Neuronal stem cell (in vitro differentiated cells): Measurements from ENCODE around the gene BCL2L14.

Source experiments
- DNase-seq: peaks from one replicate; pipeline ENCODE4 v3.0.0-alpha.2; 2013; ENCODE audit warnings: low spot score
- H2AFZ ChIP-seq: one replicate; pipeline ENCODE4 v1.6.1; 2013; ENCODE audit warnings: mild to moderate bottlenecking, low read length, inconsistent platforms
- H2AK5ac ChIP-seq: 2 replicates; pipeline ENCODE4 v1.6.1; 2013; ENCODE audit warnings: low read depth, mild to moderate bottlenecking, inconsistent platforms, low read length, moderate library complexity, mixed read lengths
- H2BK120ac ChIP-seq: 2 replicates; pipeline ENCODE4 v1.6.1; 2013; ENCODE audit warnings: low read depth, mild to moderate bottlenecking, inconsistent platforms, low read length, moderate library complexity, mixed read lengths
- H2BK12ac ChIP-seq: one replicate; pipeline ENCODE4 v1.6.1; 2013; ENCODE audit warnings: low read length, inconsistent platforms
- H2BK15ac ChIP-seq: 2 replicates; pipeline ENCODE4 v1.6.1; 2013; ENCODE audit warnings: mild to moderate bottlenecking, low read length, inconsistent platforms, mixed read lengths
- H2BK5ac ChIP-seq: one replicate; pipeline ENCODE4 v1.6.1; 2013; ENCODE audit warnings: inconsistent platforms, mild to moderate bottlenecking, low read length, moderate library complexity
- H3K14ac ChIP-seq: one replicate; pipeline ENCODE4 v1.6.1; 2013; ENCODE audit warnings: low read length, inconsistent platforms
- H3K18ac ChIP-seq: 2 replicates; pipeline ENCODE4 v1.6.1; 2013; ENCODE audit warnings: low read length, inconsistent platforms
- H3K23ac ChIP-seq: 2 replicates; pipeline ENCODE4 v1.6.1; 2013; ENCODE audit warnings: low read depth, mild to moderate bottlenecking, mixed read lengths, low read length, inconsistent platforms; ENCODE audit not compliant: poor library complexity
- H3K27ac ChIP-seq: replicated peaks from 3 replicates; pipeline ENCODE4 v1.5.1; 2013; ENCODE audit warnings: low read length, inconsistent platforms
- H3K27me3 ChIP-seq, 3 experiments: 2 replicates each; pipeline ENCODE4 v1.6.1; 2013; ENCODE audit warnings: low read length in 3 of 3, mild to moderate bottlenecking in 2 of 3, inconsistent platforms in 1 of 3, low read depth in 1 of 3, mixed read lengths in 1 of 3, moderate library complexity in 1 of 3; ENCODE audit not compliant: control insufficient read depth in 3 of 3, insufficient read depth in 3 of 3
- H3K36me3 ChIP-seq, 2 donors: replicated peaks in 1 of 2; 2 replicates each; pipeline ENCODE4 v1.6.1; 2013; ENCODE audit warnings: low read length in 2 of 2; ENCODE audit not compliant: control insufficient read depth in 2 of 2, insufficient read depth in 2 of 2
- H3K4ac ChIP-seq: 2 replicates; pipeline ENCODE4 v1.6.1; 2013; ENCODE audit warnings: inconsistent platforms, mild to moderate bottlenecking, low read length, moderate library complexity
- H3K4me1 ChIP-seq, 2 donors: 1 replicate in 1 of 2; 2 replicates in 1 of 2; pipeline ENCODE4 v1.6.1; 2013; ENCODE audit warnings: low read length in 2 of 2, low read depth in 1 of 2; ENCODE audit not compliant: control insufficient read depth in 2 of 2, insufficient read depth in 1 of 2
- H3K4me2 ChIP-seq: one replicate; pipeline ENCODE4 v1.6.1; 2013; ENCODE audit warnings: mild to moderate bottlenecking, low read length, inconsistent platforms; ENCODE audit not compliant: insufficient read depth, poor library complexity, severe bottlenecking
- H3K4me3 ChIP-seq, 2 donors: 2 replicates each; pipeline ENCODE4 v1.5.1; 2013; ENCODE audit warnings: low read length in 2 of 2, mild to moderate bottlenecking in 2 of 2, inconsistent platforms in 1 of 2, moderate library complexity in 1 of 2
- H3K79me1 ChIP-seq: one replicate; pipeline ENCODE4 v1.6.1; 2013; ENCODE audit warnings: low read depth, mild to moderate bottlenecking, inconsistent platforms, low read length, moderate library complexity
- H3K9ac ChIP-seq: one replicate; pipeline ENCODE4 v1.6.1; 2013; ENCODE audit warnings: mild to moderate bottlenecking, low read depth, low read length, inconsistent platforms; ENCODE audit not compliant: poor library complexity
- H3K9me3 ChIP-seq, 2 donors: replicated peaks in 1 of 2; 2 replicates each; pipeline versions ENCODE3 to v1.6.1; 2013; ENCODE audit warnings: low read length in 2 of 2, mild to moderate bottlenecking in 2 of 2, inconsistent platforms in 1 of 2, low read depth in 1 of 2, mixed read lengths in 1 of 2, moderate library complexity in 1 of 2; ENCODE audit not compliant: control insufficient read depth in 2 of 2, insufficient read depth in 1 of 2
- H4K8ac ChIP-seq: one replicate; pipeline ENCODE4 v1.6.1; 2013; ENCODE audit warnings: low read depth, mild to moderate bottlenecking, inconsistent platforms, low read length, moderate library complexity
- H4K91ac ChIP-seq: one replicate; pipeline ENCODE4 v1.6.1; 2013; ENCODE audit warnings: low read length, low read depth, mild to moderate bottlenecking, inconsistent platforms; ENCODE audit not compliant: poor library complexity
- WGBS, 2 donors: extraction: QIAGEN DNeasy Blood & Tissue Kit; methylation state at CpG; one replicate each; pipeline ENCODE4 v1.1.7; 2013; ENCODE audit warnings: missing lambda C conversion rate in 2 of 2, mixed read lengths in 1 of 2; ENCODE audit not compliant: insufficient read length in 2 of 2, insufficient replicate concordance in 1 of 2; ENCODE audit errors: extremely low coverage in 2 of 2; 5-methylcytosine and 5-hydroxymethylcytosine counted together

Gene BCL2L14

DNA sequence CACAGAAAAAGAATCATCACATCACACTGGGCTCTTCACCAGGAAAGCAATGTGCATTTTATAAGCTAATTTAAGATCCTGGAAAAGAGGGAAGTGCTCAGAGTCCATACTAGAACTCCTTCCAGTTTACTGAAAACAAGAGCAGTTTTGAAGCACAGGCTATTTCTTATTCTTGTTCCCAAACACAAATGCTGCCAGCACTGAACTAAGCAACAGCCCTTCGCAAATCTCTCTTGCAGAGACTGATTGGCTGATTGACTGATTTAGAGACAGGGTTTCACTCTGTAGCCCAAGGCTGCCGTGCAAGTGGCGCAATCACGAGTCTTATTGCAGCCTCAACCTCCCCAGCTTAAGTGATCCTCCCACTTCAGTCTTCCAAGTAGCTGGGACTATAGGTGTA is 44.8 kb downstream of the BCL2L14 start:
- no peaks in the 10 kb centered on the region for H3K27me3 ChIP-seq
- H2AK5ac ChIP-seq: no peak overlapping the region
- no peak for DNase-seq
- no peak overlapping the region for H3K14ac ChIP-seq
- no peaks in the 10 kb centered on the region for H3K79me1 ChIP-seq
- WGBS, 2 donors: no CpG with 5 or more reads among the region's 4 CpGs
- no peak overlapping the region for H3K4ac ChIP-seq
- H3K23ac ChIP-seq: no peak overlapping the region
- no peak overlapping the region for H2AFZ ChIP-seq
- H3K4me3 ChIP-seq: no peak overlapping the region
- H3K9me3 ChIP-seq: no peaks in the 10 kb centered on the region
- no peak overlapping the region for H3K27ac ChIP-seq
- H3K36me3 ChIP-seq: peaks cover 6 to 64% of the 10 kb centered on the region in 2 donors
- no peak overlapping the region for H2BK5ac ChIP-seq
- no peak overlapping the region for H3K4me2 ChIP-seq
- H3K4me1 ChIP-seq: no peaks in the 10 kb centered on the region
- no peak overlapping the region for H2BK120ac ChIP-seq
- no peak overlapping the region for H3K18ac ChIP-seq
- no peak overlapping the region for H3K9ac ChIP-seq
- no peak overlapping the region for H4K91ac ChIP-seq
- H2BK15ac ChIP-seq: no peak overlapping the region
- H2BK12ac ChIP-seq: no peak overlapping the region
- H4K8ac ChIP-seq: no peak overlapping the region

DNA sequence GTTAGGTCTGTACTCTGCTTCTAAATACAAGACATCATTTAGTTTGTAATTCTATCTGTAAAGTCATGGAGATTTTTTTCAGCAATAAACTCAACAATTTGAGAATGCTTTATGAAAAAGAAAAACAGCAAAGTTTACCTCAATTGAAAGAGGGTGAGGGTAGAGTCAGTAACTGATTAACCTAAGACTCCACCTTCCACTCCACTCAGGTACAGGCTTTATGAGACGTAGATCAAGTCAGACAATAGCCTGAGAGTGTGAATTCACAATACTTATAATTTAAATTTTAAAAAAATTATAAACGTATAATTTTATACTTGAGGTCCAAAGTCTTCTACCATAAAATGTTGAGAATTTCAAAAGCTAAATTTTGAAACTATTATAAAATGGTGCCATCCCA is 45.9 kb downstream of the BCL2L14 start:
- H3K18ac ChIP-seq: no peak overlapping the region
- no peak overlapping the region for H2BK120ac ChIP-seq
- no peak for DNase-seq
- H2BK12ac ChIP-seq: no peak overlapping the region
- H3K23ac ChIP-seq: no peak overlapping the region
- no peak overlapping the region for H3K4ac ChIP-seq
- H3K36me3 ChIP-seq: peaks cover 10 to 76% of the 10 kb centered on the region in 2 donors
- no peaks in the 10 kb centered on the region for H3K79me1 ChIP-seq
- no peak overlapping the region for H4K91ac ChIP-seq
- no peaks in the 10 kb centered on the region for H3K27me3 ChIP-seq
- no peak overlapping the region for H3K4me2 ChIP-seq
- no peak overlapping the region for H2BK5ac ChIP-seq
- H3K27ac ChIP-seq: no peak overlapping the region
- no peak overlapping the region for H4K8ac ChIP-seq
- no peak overlapping the region for H3K9ac ChIP-seq
- H3K9me3 ChIP-seq: no peaks in the 10 kb centered on the region
- H3K4me1 ChIP-seq: no peaks in the 10 kb centered on the region
- H2AK5ac ChIP-seq: no peak overlapping the region
- no peak overlapping the region for H3K14ac ChIP-seq
- H2AFZ ChIP-seq: no peak overlapping the region
- no peak overlapping the region for H3K4me3 ChIP-seq
- no CpG with 5 or more reads among the region's 2 CpGs for WGBS, 2 donors
- no peak overlapping the region for H2BK15ac ChIP-seq

DNA sequence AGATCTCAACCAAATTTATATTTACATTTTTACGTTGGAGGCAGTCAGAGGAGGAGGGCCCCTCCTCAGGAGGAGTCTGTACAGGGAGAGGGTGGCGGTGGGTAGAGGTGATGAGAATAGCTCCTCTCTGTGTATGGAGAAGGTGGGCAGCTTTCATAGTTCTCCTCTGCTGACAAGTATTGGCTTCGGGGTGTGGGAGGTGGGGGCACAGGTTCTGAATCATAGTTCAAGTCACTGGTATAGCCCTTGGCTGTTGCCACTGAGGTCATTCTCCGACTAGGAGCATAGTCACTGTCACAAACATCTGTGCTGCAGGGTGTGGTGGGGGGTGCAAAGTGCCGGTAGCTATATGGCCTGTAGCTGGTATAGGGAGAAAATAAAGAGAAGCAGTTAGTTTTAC is 50.3 kb downstream of the BCL2L14 start:
- Histone ChIP-seq H3K9me3 (no peaks in the 10 kb centered on the region), H3K36me3 (peaks cover 14 to 90% of the 10 kb centered on the region in 2 donors), H2BK5ac (no peak overlapping the region), H2AK5ac (no peak overlapping the region), H3K27ac (no peak overlapping the region), H3K79me1 (no peaks in the 10 kb centered on the region), H3K27me3 (no peaks in the 10 kb centered on the region), H2BK120ac (no peak overlapping the region), H2BK12ac (no peak overlapping the region), H3K4me1 (no peaks in the 10 kb centered on the region), H2AFZ (no peak overlapping the region), H3K14ac (no peak overlapping the region), H2BK15ac (no peak overlapping the region), H3K4me3 (no peak overlapping the region), H4K91ac (no peak overlapping the region), H3K9ac (no peak overlapping the region), H3K4me2 (no peak overlapping the region), H4K8ac (no peak overlapping the region), H3K4ac (no peak overlapping the region), H3K23ac (no peak overlapping the region), H3K18ac (no peak overlapping the region)
- whole genome bisulfite sequencing, 2 donors: no CpG with 5 or more reads among the region's 5 CpGs
- no peak for DNase-seq

DNA sequence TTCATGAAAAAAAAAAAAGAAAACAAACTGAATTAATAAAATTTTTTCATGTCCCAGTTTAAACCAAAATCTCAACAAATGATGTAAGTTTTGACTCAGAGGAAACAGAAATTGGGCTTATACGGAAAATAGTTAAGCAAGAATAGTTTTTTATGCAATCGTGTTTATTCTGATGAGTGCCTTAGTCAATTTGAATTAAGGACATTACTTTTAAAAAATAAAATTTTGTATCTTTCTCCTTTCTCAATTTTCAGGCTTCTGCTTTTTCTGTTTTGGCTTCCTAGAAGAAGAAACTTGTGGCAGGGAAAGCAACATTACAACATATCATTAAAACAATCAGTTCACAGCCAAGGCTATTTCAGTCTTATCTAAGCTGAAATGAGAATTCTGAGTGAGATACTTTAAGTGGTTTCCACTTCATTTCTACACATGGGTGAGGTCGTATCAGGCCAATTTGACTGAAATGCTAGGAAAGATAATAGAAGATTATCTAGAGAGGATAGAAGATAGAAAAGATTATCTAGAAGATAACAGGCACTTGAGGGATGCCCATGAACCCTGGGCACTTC is 52.4 kb downstream of the BCL2L14 start:
- H2BK12ac ChIP-seq: no peak overlapping the region
- H2BK120ac ChIP-seq: no peak overlapping the region
- H3K23ac ChIP-seq: no peak overlapping the region
- H2BK5ac ChIP-seq: no peak overlapping the region
- no CpG with 5 or more reads among the region's 3 CpGs for WGBS, 2 donors
- H2BK15ac ChIP-seq: no peak overlapping the region
- no peak overlapping the region for H3K14ac ChIP-seq
- H2AK5ac ChIP-seq: no peak overlapping the region
- H4K8ac ChIP-seq: no peak overlapping the region
- H3K4ac ChIP-seq: no peak overlapping the region
- H3K36me3 ChIP-seq: peaks cover 16 to 97% of the 10 kb centered on the region in 2 donors
- no peaks in the 10 kb centered on the region for H3K9me3 ChIP-seq
- no peaks in the 10 kb centered on the region for H3K27me3 ChIP-seq
- H3K4me1 ChIP-seq: no peaks in the 10 kb centered on the region
- H2AFZ ChIP-seq: no peak overlapping the region
- H3K4me2 ChIP-seq: no peak overlapping the region
- H3K9ac ChIP-seq: no peak overlapping the region
- H3K4me3 ChIP-seq: no peak overlapping the region
- no peak for DNase-seq
- no peak overlapping the region for H3K18ac ChIP-seq
- H3K79me1 ChIP-seq: no peaks in the 10 kb centered on the region
- H4K91ac ChIP-seq: no peak overlapping the region
- H3K27ac ChIP-seq: no peak overlapping the region
